Smooth muscle cell (in vitro differentiated cells): ENCODE measurements around the gene B4GALNT3. TPM values are rescaled to one million over a fixed set of nuclear protein-coding genes. Genes with fewer than 3 reads are reported as not detected.
A peak's percentile ranks its signal among the peaks of the same experiment; 100 is the strongest.

Experiments
- DNase-seq: peaks from one replicate; lab custom pipeline; 2025; ENCODE audit not compliant: unreplicated experiment; lab: John Stamatoyannopoulos, UW
- H2AFZ ChIP-seq: fragments of 200-600 bp; sonication (generic); 2 replicates; pipeline ENCODE4 v1.6.0; 2016; ENCODE audit warnings: antibody characterized with exemption, low read depth, mild to moderate bottlenecking
- H3F3A ChIP-seq: fragments of 200-600 bp; sonication (generic); 2 replicates; pipeline ENCODE4 v1.6.0; 2017; ENCODE audit warnings: antibody characterized with exemption, low read depth
- H3K27ac ChIP-seq: fragments of 200-600 bp; sonication (generic); 2 replicates; pipeline ENCODE4 v1.5.1; 2016; ENCODE audit warnings: low read depth, mild to moderate bottlenecking
- H3K27me3 ChIP-seq: fragments of 200-600 bp; sonication (generic); 2 replicates; pipeline ENCODE4 v1.6.1; 2016; ENCODE audit warnings: low read depth, mild to moderate bottlenecking
- H3K36me3 ChIP-seq: fragments of 200-600 bp; sonication (generic); 2 replicates; pipeline ENCODE4 v1.5.1; 2016; ENCODE audit warnings: low read depth
- H3K4me1 ChIP-seq: fragments of 200-600 bp; sonication (generic); 2 replicates; pipeline ENCODE4 v1.5.1; 2016; ENCODE audit warnings: low read depth
- H3K4me2 ChIP-seq: fragments of 200-600 bp; sonication (generic); 2 replicates; pipeline ENCODE4 v1.6.0; 2016; ENCODE audit warnings: mild to moderate bottlenecking
- H3K4me3 ChIP-seq: fragments of 200-600 bp; sonication (generic); 2 replicates; pipeline ENCODE4 v1.5.1; 2016; ENCODE audit warnings: mild to moderate bottlenecking
- H3K79me2 ChIP-seq: fragments of 200-600 bp; sonication (generic); 2 replicates; pipeline ENCODE4 v1.6.0; 2016; ENCODE audit warnings: low read depth, mild to moderate bottlenecking
- H3K9ac ChIP-seq: fragments of 200-600 bp; sonication (generic); 2 replicates; pipeline ENCODE4 v1.6.0; 2016; ENCODE audit warnings: low read depth
- H3K9me3 ChIP-seq: fragments of 200-600 bp; sonication (generic); replicated peaks from 2 replicates; pipeline ENCODE4 v1.5.1; 2016; ENCODE audit warnings: low read depth
- H4K20me1 ChIP-seq: fragments of 200-600 bp; sonication (generic); 2 replicates; pipeline ENCODE4 v1.6.0; 2016; ENCODE audit warnings: low read depth
- WGBS: methylation state at CpG from one replicate; pipeline ENCODE4 v1.1.7; 2016; ENCODE audit warnings: low lambda C conversion rate; 5-methylcytosine and 5-hydroxymethylcytosine counted together
- polyA plus RNA-seq: library from polyadenylated mRNA; unstranded; fragments of >200 nt; fragmentation: Nextera tagmentation; extraction: Ambion mirVana; gene quantifications from 2 replicates; pipeline ENCODE4 v1.2.1, GENCODE V29; 2016
- total RNA-seq: library from RNA; depleted of rRNA; stranded (reverse); fragments of >200 nt; gene quantifications from 2 replicates; pipeline ENCODE4 v1.2.3, GENCODE V29; 2014
- TF ChIP-seq, protein P1 (sequence below): fragments of 200-600 bp; sonication (generic); IDR thresholded peaks from 2 replicates; pipeline ENCODE4 v1.5.1; 2017; ENCODE audit warnings: borderline replicate concordance, mild to moderate bottlenecking, antibody characterized with exemption; ENCODE audit not compliant: insufficient read depth, poor library complexity, severe bottlenecking

The B4GALNT3 gene
- total and polyA plus RNA-seq, 2 experiments from 2014 or later = 5.1 to 5.7 TPM

DNA sequence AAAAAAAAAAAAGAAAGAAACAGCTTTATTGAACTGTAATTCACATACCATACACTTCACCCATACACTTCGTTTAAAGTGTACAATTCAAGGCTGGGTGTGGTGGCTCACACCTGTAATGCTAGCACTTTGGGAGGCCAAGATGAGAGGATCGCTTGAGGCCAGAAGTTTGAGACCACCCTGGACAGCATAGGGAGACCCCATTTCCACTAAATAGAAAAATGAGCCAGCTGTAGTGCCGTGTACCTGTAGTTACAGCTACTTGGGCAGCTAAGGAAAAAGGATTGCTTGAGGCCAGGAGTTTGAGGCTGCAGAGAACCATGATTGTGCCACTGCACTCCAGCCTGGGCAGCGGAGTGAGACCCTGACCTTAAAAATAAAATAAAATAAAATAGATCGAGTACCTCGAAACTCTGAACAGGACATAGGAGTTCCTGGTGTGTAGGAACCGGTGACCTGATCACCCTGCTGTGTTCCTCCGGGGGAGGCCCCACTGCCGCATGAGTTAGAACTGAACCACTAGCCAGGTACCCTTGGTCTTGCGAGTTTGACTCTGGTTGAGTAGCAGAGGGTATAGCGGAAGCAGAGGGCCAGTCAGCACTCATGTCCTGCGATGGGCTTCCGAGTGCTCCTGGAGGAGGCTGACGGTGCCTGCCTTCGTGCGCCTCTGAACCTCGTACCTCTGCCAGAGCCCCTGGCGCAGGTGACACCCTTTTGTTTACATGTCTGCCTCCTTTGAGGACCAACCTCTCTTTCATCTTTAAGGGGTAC is 80.0 kb downstream of the B4GALNT3 start:
- no peaks in the 10 kb centered on the region for H3K36me3 ChIP-seq
- no peaks in the 10 kb centered on the region for H3K9me3 ChIP-seq
- H3K4me1 ChIP-seq = peaks cover 25% of the 10 kb centered on the region
- no peaks in the 10 kb centered on the region for H3F3A ChIP-seq
- H4K20me1 ChIP-seq = no peaks in the 10 kb centered on the region
- H3K4me2 ChIP-seq = no peak overlapping the region
- no peaks in the 10 kb centered on the region for H3K27me3 ChIP-seq
- H3K79me2 ChIP-seq = no peaks in the 10 kb centered on the region
- H2AFZ ChIP-seq = no peak overlapping the region
- no peak overlapping the region for H3K4me3 ChIP-seq
- H3K9ac ChIP-seq = no peak overlapping the region
- H3K27ac ChIP-seq = peak overlapping the region; percentile 81
- 94% methylated on average over 18 of the region's 18 CpGs for WGBS
- TF ChIP-seq, protein P1, sequence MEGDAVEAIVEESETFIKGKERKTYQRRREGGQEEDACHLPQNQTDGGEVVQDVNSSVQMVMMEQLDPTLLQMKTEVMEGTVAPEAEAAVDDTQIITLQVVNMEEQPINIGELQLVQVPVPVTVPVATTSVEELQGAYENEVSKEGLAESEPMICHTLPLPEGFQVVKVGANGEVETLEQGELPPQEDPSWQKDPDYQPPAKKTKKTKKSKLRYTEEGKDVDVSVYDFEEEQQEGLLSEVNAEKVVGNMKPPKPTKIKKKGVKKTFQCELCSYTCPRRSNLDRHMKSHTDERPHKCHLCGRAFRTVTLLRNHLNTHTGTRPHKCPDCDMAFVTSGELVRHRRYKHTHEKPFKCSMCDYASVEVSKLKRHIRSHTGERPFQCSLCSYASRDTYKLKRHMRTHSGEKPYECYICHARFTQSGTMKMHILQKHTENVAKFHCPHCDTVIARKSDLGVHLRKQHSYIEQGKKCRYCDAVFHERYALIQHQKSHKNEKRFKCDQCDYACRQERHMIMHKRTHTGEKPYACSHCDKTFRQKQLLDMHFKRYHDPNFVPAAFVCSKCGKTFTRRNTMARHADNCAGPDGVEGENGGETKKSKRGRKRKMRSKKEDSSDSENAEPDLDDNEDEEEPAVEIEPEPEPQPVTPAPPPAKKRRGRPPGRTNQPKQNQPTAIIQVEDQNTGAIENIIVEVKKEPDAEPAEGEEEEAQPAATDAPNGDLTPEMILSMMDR = no peak
- DNase-seq = no peak

DNA sequence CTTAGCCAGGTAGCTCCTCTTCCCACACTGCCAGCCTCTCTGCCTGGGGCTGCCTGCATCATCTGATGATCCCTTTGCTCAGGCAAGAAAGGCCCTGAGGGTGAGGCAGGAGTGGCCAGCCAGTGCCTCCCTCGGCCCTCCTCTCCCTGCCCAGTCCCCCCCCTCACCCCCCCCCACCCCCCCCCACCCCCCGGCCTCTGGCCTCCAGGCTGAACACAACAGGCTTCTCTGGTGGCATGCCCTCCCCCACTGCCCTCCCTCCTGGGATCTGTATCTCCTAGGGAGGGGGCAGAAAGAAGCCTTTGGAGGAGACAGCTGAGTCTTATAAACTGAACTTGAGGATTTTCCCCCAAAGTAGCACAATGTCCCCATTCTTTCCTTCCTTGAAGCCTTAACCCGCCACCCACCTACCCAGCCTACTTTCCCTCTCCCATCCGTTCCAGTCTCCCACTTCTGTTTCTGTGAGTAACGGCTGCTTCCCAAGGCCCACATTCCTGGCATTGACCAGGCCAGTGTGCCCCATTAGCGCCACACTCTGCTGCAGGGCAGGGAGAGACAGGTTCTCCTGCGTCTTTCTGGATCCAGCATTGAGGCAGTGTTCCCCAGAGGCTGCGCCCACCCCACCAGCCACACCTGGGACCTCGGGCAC is 82.1 kb downstream of the B4GALNT3 start:
- H3K27me3 ChIP-seq = no peaks in the 10 kb centered on the region
- 38% methylated on average over 9 of the region's 9 CpGs for WGBS
- H3K9ac ChIP-seq = no peak overlapping the region

DNA sequence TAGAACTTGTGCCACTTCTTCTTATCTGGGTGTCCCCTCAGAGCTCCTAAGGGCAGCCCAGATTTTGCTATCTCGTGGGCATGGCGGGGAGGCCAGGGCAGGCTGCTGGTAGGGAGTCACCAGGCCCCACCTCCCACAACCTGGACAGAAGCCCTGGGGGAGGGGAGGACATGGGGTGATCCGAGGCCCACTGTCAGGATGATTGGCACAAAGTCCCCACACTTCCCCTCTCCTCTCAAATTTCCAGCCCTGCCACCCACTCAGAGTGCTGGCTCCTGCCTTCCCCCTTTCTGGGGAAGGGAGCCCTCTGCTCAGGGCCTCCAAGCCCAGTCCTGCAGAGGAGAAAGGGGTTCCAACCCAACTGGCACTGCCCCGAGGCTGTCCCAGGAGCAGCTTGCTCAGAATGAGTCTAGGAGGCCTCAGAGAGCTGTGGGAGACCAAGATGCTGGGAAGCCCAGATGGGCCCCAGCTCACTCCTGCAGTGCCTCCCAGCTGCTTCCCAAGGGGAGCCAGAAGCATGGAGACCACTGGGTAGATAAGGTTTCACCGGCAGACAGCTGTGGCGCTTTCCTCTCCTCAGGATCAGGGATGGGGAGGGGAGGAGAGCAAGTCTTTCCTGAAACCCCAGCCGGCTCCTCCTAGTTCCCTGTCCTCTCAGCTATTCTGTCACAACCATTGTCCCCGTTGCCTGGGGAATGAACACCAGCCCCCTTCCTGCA is 82.8 kb downstream of the B4GALNT3 start:
- TF ChIP-seq, protein P1 = no peak
- Histone ChIP-seq H3K9ac (no peak overlapping the region), H3K4me3 (no peak overlapping the region), H3K27me3 (no peaks in the 10 kb centered on the region), H3K36me3 (no peaks in the 10 kb centered on the region), H3F3A (no peaks in the 10 kb centered on the region), H3K4me2 (peak overlapping the region; percentile 57), H3K9me3 (no peaks in the 10 kb centered on the region), H2AFZ (no peak overlapping the region), H4K20me1 (no peaks in the 10 kb centered on the region), H3K27ac (no peak overlapping the region), H3K4me1 (peaks cover 20% of the 10 kb centered on the region), H3K79me2 (no peaks in the 10 kb centered on the region)
- 54% methylated on average over 8 of the region's 8 CpGs for WGBS
- no peak for DNase-seq

More for the DNA sequence above, 82.1 kb downstream of the B4GALNT3 start:
- DNase-seq = no peak
- Histone ChIP-seq H3K79me2 (no peaks in the 10 kb centered on the region), H3F3A (no peaks in the 10 kb centered on the region), H3K36me3 (no peaks in the 10 kb centered on the region), H4K20me1 (no peaks in the 10 kb centered on the region), H3K27ac (no peak overlapping the region), H2AFZ (no peak overlapping the region), H3K9me3 (no peaks in the 10 kb centered on the region), H3K4me3 (no peak overlapping the region), H3K4me1 (peaks cover 22% of the 10 kb centered on the region), H3K4me2 (peak overlapping the region; percentile 57)
- TF ChIP-seq, protein P1 = no peak
